NCI-H345 (cell line): ENCODE measurements around the gene CD81.

Experiments used
- DNase-seq: peaks from one replicate; lab custom pipeline; 2025; lab: John Stamatoyannopoulos, UW

CD81 gene

GRCh38 chr11:2436521-2437031, 59.5 kb downstream of the CD81 start:
- no peak for DNase-seq

GRCh38 chr11:2437516-2437915, 60.4 kb downstream of the CD81 start:
- DNase-seq = no peak

DNA sequence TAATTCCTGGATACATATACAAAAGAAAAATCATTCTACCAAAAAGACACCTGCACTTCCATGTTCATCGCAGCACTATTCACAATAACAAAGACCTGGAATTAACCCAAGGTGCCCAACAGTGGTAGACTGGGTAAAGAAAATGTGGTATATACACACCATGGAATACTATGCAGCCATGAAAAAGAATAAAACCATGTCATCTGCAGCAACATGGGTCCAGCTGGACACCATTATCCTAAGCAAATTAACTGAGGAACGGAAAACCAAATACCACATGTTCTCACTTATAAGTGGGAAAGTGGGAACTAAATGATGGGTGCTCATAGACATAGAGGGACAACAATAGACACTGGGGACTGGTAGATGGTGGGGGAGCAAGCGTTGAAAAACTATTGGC, 62.7 kb downstream of the CD81 start:
- no peak for DNase-seq

DNA sequence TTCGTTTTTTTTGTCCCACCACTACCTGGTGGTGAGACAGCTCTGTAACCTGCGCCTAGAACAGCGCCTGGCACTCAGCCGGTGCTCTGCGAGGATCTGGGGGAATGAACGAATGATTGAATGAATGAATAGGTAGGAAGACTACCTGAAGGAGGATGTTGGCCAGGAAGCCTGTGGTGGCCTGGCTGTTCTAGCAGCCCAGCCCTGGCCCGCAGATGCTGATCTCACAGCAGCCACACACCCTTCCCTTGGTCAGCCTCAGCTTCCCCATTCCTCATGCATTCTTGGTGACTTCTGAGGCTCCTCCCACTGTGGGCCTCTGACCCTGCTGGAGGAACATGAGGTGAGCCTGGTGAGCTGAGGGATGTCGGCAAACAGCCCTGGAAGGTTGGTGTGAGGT, 63.5 kb downstream of the CD81 start:
- DNase-seq = no peak

GRCh38 chr11:2441171-2441570, 64.1 kb downstream of the CD81 start:
- DNase-seq = no peak

- no peak for DNase-seq
Measured at GRCh38 chr11:2442589-2442988, 65.5 kb downstream of the CD81 start.

GRCh38 chr11:2443406-2443805, 66.3 kb downstream of the CD81 start:
- DNase-seq = no peak

GRCh38 chr11:2443881-2444820, 67.0 kb downstream of the CD81 start, which contains the start of gene TRPM5:
Gene TRPM5, minus strand, starts transcription at chr11:2444514. Its CDS starts 21,478 bp downstream, at chr11:2423036.
- no peak for DNase-seq

DNA sequence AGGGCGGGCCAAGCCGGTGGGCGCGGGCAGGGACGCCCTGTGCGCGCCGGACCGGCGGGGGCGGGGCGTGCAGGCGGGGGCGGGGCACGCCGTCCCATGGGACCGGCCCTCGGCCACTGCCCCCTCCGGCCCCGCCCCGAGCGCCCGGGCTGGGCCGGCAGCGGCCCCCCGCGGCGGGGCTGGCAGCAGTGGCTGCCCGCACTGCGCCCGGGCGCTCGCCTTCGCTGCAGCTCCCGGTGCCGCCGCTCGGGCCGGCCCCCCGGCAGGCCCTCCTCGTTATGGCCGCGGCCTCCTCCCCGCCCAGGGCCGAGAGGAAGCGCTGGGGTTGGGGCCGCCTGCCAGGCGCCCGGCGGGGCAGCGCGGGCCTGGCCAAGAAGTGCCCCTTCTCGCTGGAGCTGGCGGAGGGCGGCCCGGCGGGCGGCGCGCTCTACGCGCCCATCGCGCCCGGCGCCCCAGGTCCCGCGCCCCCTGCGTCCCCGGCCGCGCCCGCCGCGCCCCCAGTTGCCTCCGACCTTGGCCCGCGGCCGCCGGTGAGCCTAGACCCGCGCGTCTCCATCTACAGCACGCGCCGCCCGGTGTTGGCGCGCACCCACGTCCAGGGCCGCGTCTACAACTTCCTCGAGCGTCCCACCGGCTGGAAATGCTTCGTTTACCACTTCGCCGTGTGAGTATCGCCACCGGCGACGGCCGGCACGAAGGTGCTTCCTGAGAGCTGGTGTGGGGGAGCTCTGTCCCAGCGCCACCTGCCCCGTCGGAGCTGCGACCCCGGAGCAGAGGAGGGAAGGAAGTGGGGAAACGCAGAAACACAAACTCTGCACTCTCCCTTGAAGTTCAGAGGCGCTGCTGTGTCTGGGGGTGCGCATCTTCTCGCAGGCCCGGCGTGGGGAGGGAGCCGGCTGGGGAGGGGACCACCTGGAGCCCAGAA, 68.0 kb downstream of the CD81 start, which contains the start of gene KCNQ1:
KCNQ1 (plus strand) TSS at position 188 of the 925 bp plus-strand sequence; CDS start at position 279, 91 bp downstream.
- peak; percentile 74 for DNase-seq

DNA sequence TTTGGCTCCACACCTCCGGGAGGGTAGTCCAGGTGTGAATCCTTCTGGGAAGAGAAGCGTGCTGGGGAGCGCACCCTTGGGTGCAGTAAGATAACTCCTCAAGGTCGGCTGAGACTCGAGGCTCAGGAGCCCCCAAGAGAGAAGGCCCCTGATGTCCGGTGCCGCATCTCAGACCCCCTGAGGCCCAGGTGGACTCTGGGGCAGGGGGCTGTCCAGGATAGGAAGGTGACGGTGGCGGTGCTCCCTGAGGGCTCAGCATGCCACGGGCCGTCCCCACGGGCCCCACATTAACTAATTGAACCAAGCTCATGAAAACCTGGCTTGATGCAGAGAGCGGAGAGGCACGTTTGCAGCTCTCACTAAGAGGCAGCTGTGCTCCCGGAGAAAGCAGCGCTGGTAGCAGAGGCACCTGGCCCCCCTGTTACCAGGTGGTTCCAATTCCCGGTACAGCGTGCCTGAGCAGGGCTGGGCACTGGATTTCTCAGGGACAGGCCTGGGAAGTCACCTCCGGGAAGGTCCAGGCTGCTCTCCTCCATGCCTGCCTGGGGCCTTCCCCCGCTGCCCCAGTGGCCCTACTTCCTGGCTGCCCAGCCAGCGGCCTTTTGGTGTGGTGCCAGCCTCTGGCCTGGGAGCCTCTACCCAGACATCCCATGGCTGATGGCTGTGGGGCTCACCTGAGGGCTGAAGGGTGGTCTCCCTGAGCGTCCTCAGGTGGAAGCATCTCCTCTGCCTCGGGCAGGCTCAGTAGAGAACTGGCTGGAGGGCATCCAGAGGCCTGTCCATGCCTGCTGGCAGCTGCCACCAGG, 68.8 kb downstream of the CD81 start:
- DNase-seq = peak; percentile 15

DNA sequence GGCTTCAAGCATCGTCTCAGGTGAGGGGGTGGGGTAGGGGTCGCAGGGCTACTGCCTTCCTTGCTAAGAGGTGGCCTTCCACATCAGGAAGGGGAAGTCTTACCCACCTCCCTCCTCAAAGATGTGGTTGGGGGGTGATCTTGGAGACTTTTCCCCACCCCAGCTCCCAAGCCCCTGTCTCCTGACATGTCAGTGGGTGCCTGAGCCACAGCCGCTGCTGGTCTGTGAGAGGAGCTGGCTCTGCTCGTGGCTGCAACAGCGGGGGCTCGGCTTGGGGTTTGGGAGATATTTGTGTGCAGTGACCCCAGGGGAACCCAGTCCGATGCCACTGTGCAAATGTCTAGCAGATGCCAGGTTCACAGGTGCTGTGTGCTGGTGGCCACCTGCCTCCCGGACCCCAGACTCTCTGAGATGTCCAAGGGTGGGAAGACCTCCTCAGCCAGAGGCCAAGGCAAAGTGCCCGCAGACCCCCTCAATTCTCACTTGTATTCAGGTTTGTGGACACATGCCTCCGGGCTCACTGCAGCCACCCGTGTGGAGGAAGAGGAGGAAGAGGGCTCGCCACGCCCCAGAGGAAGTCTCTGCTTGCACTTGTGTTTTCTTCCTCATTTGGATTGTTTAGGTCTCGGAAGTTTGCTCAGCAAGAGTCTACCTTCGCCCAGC, 69.6 kb downstream of the CD81 start:
- DNase-seq = no peak
